Spleen (tissue), 11 donors: ENCODE data around the gene TK1. TPM values are rescaled to one million over a fixed set of nuclear protein-coding genes. Genes with fewer than 3 reads are reported as not detected.

Source experiments
- DNase-seq: peaks from one replicate; pipeline ENCODE4 v3.0.0-alpha.2; 2020
- H3K27ac ChIP-seq, 8 donors: fragments of 200-600 bp; sonication (generic) in 7 of 8; 1 replicate in 4 of 8; 2 replicates in 4 of 8; pipeline versions ENCODE4 v1.5.0 to v1.8.0; 2016 to 2021; ENCODE audit warnings: inconsistent platforms in 4 of 8, mild to moderate bottlenecking in 4 of 8, moderate library complexity in 1 of 8
- H3K27me3 ChIP-seq, 7 donors: fragments of 200-600 bp; sonication (generic) in 6 of 7; replicated peaks in 1 of 7; 1 replicate in 4 of 7; 2 replicates in 3 of 7; pipeline versions ENCODE4 v1.5.0 to v1.8.0; 2016 to 2021; ENCODE audit warnings: inconsistent platforms in 3 of 7, mild to moderate bottlenecking in 1 of 7
- H3K36me3 ChIP-seq, 6 donors: fragments of 200-600 bp; sonication (generic) in 5 of 6; 1 replicate in 4 of 6; 2 replicates in 2 of 6; pipeline versions ENCODE4 v1.5.0 to v1.8.0; 2016 to 2021; ENCODE audit warnings: inconsistent platforms in 2 of 6
- H3K4me1 ChIP-seq, 6 donors: fragments of 200-600 bp; sonication (generic) in 5 of 6; 1 replicate in 3 of 6; 2 replicates in 3 of 6; pipeline versions ENCODE4 v1.5.0 to v1.8.0; 2016 to 2021; ENCODE audit warnings: inconsistent platforms in 3 of 6
- H3K4me3 ChIP-seq, 8 donors: fragments of 200-600 bp; sonication (generic) in 7 of 8; 1 replicate in 4 of 8; 2 replicates in 4 of 8; pipeline versions ENCODE4 v1.5.0 to v1.8.0; 2016 to 2021; ENCODE audit warnings: inconsistent platforms in 4 of 8, mild to moderate bottlenecking in 4 of 8, moderate library complexity in 2 of 8
- H3K9me3 ChIP-seq, 8 donors: fragments of 200-600 bp; sonication (generic) in 7 of 8; 1 replicate in 4 of 8; 2 replicates in 4 of 8; pipeline versions ENCODE4 v1.5.0 to v1.8.0; 2016 to 2021; ENCODE audit warnings: inconsistent platforms in 4 of 8
- CTCF ChIP-seq, 11 experiments: fragments of 200-600 bp in 7 of 11; fragments of 450-650 bp in 4 of 11; sonication (generic) in 4 of 11; IDR thresholded peaks in 8 of 11; conservative IDR thresholded peaks in 3 of 11; 1 replicate in 7 of 11; 2 replicates in 4 of 11; pipeline versions ENCODE4 v1.4.0 to v1.8.0; 2016 to 2021; ENCODE audit warnings: antibody characterized with exemption in 11 of 11, inconsistent platforms in 4 of 11, mild to moderate bottlenecking in 1 of 11
- POLR2A ChIP-seq, 3 donors: fragments of 450-650 bp; IDR thresholded peaks; one replicate each; pipeline ENCODE4 v1.5.1; 2017; ENCODE audit warnings: antibody characterized with exemption in 3 of 3, mild to moderate bottlenecking in 1 of 3
- POLR2AphosphoS5 ChIP-seq, 3 donors: sonication (generic); formaldehyde crosslinking; IDR thresholded peaks; one replicate each; pipeline ENCODE4 v1.5.1; 2017; ENCODE audit warnings: antibody characterized with exemption in 3 of 3
- WGBS, 5 donors: extraction: QIAGEN DNeasy Blood & Tissue Kit in 3 of 5; methylation state at CpG; one replicate each; pipeline versions ENCODE4 v1.1.5 to v1.1.7; 2013 to 2018; 5-methylcytosine and 5-hydroxymethylcytosine counted together
- intact Hi-C: fragments of 100-400 bp; cut with DNase I; formaldehyde crosslinking; loops from one replicate; pipeline ENCODE4 v1.15.0; 2023; ENCODE audit warnings: low total_unique reads
- polyA plus RNA-seq, 3 donors: library from polyadenylated mRNA; stranded (reverse); fragments of 200-250 nt; gene quantifications; one replicate each; pipeline ENCODE4 v1.2.1, GENCODE V29; 2013
- total RNA-seq, 7 donors: library from RNA; depleted of rRNA in 3 of 7; stranded (reverse); fragments of >200 nt in 3 of 7; fragmentation: NEBNext Ultra II Directional in 4 of 7; extraction: Animal tissue kit (Norgen Biotek cat#: 25700) in 4 of 7; gene quantifications; one replicate each; pipeline versions ENCODE4 v1.1.0 to v1.2.1, GENCODE V29; 2016 to 2021
- donor health status: healthy with polysubstance abuse.
- donor health status: DM: no; HTN: no; CAD: no; lungs with moderate emphysema.
- donor health status: DM: no; HTN: no; CAD: no.
- donor health status: Bipolar disorder and iron deficiency.
- donor health status: healthy.
- donor health status: DM: no; HTN: no; CAD: no.
- donor health status: DM: yes; HTN: yes; CAD: no.

Gene TK1
- total and polyA plus RNA-seq, 10 donors, result 3.7 to 20.4 (median 10.7) TPM

- intact Hi-C loops, result no loop called here
- DNase-seq, result no peak
- Histone ChIP-seq H3K27ac (no peak overlapping the region), H3K4me3 (no peak overlapping the region), H3K9me3 (no peaks in the 10 kb centered on the region), H3K36me3 (peaks cover 0 to 52% (median 4%) of the 10 kb centered on the region in 6 donors), H3K27me3 (no peaks in the 10 kb centered on the region), H3K4me1 (peaks cover 0 to 19% (median 3%) of the 10 kb centered on the region in 6 donors)
- TF ChIP-seq POLR2A (IDR thresholded peaks at IDR 0.05) (no peak), CTCF (IDR thresholded peaks at IDR 0.05 in 8 of 11, conservative IDR thresholded peaks at IDR 0.05 in 3 of 11) (no peak), POLR2AphosphoS5 (IDR thresholded peaks at IDR 0.05) (no peak)
- WGBS, 5 donors, result 77 to 94% (median 92%) methylated on average over 5 of the region's 5 CpGs
Measured at GRCh38 chr17:78196716-78197115, 9.9 kb upstream of the TK1 start.

- intact Hi-C loops, result no loop called here
Measured at GRCh38 chr17:78185981-78186691, 716 bp downstream of the TK1 start.

GRCh38 chr17:78184868-78185267, 2.0 kb downstream of the TK1 start:
- Histone ChIP-seq H3K4me1 (peaks cover 6 to 59% (median 33%) of the 10 kb centered on the region in 6 donors), H3K4me3 (no peak overlapping the region), H3K9me3 (no peaks in the 10 kb centered on the region), H3K27ac (no peak overlapping the region), H3K36me3 (peaks cover 0 to 11% (median 0%) of the 10 kb centered on the region in 6 donors), H3K27me3 (no peaks in the 10 kb centered on the region)
- intact Hi-C loops, result no loop called here
- WGBS, 5 donors, result 90 to 95% (median 94%) methylated on average over 9 of the region's 9 CpGs
- no peak for TF ChIP-seq POLR2A (IDR thresholded peaks at IDR 0.05)
- TF ChIP-seq POLR2AphosphoS5 (IDR thresholded peaks at IDR 0.05), result no peak
- no peak for TF ChIP-seq CTCF (IDR thresholded peaks at IDR 0.05 in 8 of 11, conservative IDR thresholded peaks at IDR 0.05 in 3 of 11)
- DNase-seq, result no peak

More at GRCh38 chr17:78185981-78186691, 716 bp downstream of the TK1 start:
- H3K4me3 ChIP-seq, result peak overlapping the region in 4 of 8 donors; percentile 48 to 74 (median 56)
- TF ChIP-seq CTCF (IDR thresholded peaks at IDR 0.05 in 8 of 11, conservative IDR thresholded peaks at IDR 0.05 in 3 of 11) (no peak), POLR2A (IDR thresholded peaks at IDR 0.05) (no peak), POLR2AphosphoS5 (IDR thresholded peaks at IDR 0.05) (no peak)
- no peak for DNase-seq
- 54 to 59% (median 57%) methylated on average over 10 of the region's 10 CpGs for WGBS, 5 donors
- H3K36me3 ChIP-seq, result peaks cover 0 to 12% (median 0%) of the 10 kb centered on the region in 6 donors
- H3K9me3 ChIP-seq, result no peaks in the 10 kb centered on the region
- H3K27me3 ChIP-seq, result no peaks in the 10 kb centered on the region
- peaks cover 3 to 52% (median 23%) of the 10 kb centered on the region in 6 donors for H3K4me1 ChIP-seq
- peak overlapping the region in 3 of 8 donors; percentile 61 to 79 (median 76) for H3K27ac ChIP-seq

- Histone ChIP-seq H3K4me1 (peaks cover 8 to 59% (median 39%) of the 10 kb centered on the region in 6 donors), H3K9me3 (no peaks in the 10 kb centered on the region), H3K36me3 (peaks cover 0 to 13% (median 0%) of the 10 kb centered on the region in 6 donors), H3K4me3 (no peak overlapping the region), H3K27me3 (no peaks in the 10 kb centered on the region), H3K27ac (no peak overlapping the region)
- WGBS, 5 donors, result 92 to 97% (median 94%) methylated on average over 10 of the region's 10 CpGs
- intact Hi-C loops, result no loop called here
- DNase-seq, result no peak
- TF ChIP-seq CTCF (IDR thresholded peaks at IDR 0.05 in 8 of 11, conservative IDR thresholded peaks at IDR 0.05 in 3 of 11) (no peak), POLR2AphosphoS5 (IDR thresholded peaks at IDR 0.05) (no peak), POLR2A (IDR thresholded peaks at IDR 0.05) (no peak)
Measured at GRCh38 chr17:78184351-78184750, 2.5 kb downstream of the TK1 start.
